Progenitor cell of endocrine pancreas (in vitro differentiated cells): Measurements from ENCODE around the gene PXMP4. TPM values are rescaled to one million over a fixed set of nuclear protein-coding genes. Genes with fewer than 3 reads are reported as not detected.

Experiments
- DNase-seq: peaks from one replicate; pipeline ENCODE4 v3.0.0; 2021; ENCODE audit warnings: low spot score; ENCODE audit not compliant: unreplicated experiment
- H3K27ac Mint-ChIP-seq: 2 replicates; pipeline ENCODE4 v1.8.0; 2021; ENCODE audit warnings: mild to moderate bottlenecking, moderate library complexity, mixed read lengths
- H3K27me3 Mint-ChIP-seq: 2 replicates; pipeline ENCODE4 v1.8.0; 2021; ENCODE audit warnings: mixed read lengths
- H3K36me3 Mint-ChIP-seq: 2 replicates; pipeline ENCODE4 v1.8.0; 2022; ENCODE audit warnings: mixed read lengths; ENCODE audit not compliant: insufficient read depth
- H3K4me1 Mint-ChIP-seq: 2 replicates; pipeline ENCODE4 v1.8.0; 2021; ENCODE audit warnings: low read depth, mixed read lengths
- H3K4me3 Mint-ChIP-seq: 2 replicates; pipeline ENCODE4 v1.8.0; 2021; ENCODE audit warnings: low read depth, mild to moderate bottlenecking, moderate library complexity, mixed read lengths
- H3K9me3 Mint-ChIP-seq: 2 replicates; pipeline ENCODE4 v1.8.0; 2021; ENCODE audit warnings: low read depth, mixed read lengths
- total RNA-seq: library from RNA; stranded (reverse); gene quantifications from 2 replicates; pipeline ENCODE4 v1.2.1, GENCODE V29; 2021
- TF ChIP-seq, protein P1 (sequence below): fragments of 200-600 bp; sonication (generic); IDR thresholded peaks from one replicate; pipeline ENCODE4 v1.5.0; 2021; ENCODE audit warnings: antibody characterized with exemption, mild to moderate bottlenecking; ENCODE audit not compliant: unreplicated experiment

PXMP4 gene
- total RNA-seq, 1 donor from 2014 or later, result 5.0 TPM

- DNase-seq, result no peak
- TF ChIP-seq, protein P1, sequence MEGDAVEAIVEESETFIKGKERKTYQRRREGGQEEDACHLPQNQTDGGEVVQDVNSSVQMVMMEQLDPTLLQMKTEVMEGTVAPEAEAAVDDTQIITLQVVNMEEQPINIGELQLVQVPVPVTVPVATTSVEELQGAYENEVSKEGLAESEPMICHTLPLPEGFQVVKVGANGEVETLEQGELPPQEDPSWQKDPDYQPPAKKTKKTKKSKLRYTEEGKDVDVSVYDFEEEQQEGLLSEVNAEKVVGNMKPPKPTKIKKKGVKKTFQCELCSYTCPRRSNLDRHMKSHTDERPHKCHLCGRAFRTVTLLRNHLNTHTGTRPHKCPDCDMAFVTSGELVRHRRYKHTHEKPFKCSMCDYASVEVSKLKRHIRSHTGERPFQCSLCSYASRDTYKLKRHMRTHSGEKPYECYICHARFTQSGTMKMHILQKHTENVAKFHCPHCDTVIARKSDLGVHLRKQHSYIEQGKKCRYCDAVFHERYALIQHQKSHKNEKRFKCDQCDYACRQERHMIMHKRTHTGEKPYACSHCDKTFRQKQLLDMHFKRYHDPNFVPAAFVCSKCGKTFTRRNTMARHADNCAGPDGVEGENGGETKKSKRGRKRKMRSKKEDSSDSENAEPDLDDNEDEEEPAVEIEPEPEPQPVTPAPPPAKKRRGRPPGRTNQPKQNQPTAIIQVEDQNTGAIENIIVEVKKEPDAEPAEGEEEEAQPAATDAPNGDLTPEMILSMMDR, result no peak
- Mint-ChIP-seq H3K27me3 (no peaks in the 10 kb centered on the region), H3K4me1 (peaks cover 56% of the 10 kb centered on the region), H3K27ac (peak overlapping the region; percentile 93), H3K9me3 (no peaks in the 10 kb centered on the region), H3K36me3 (peaks cover under 1% of the 10 kb centered on the region), H3K4me3 (peak overlapping the region; percentile 12)
Measured at GRCh38 chr20:33653900-33654596, 66.1 kb downstream of the PXMP4 start.

GRCh38 chr20:33653218-33653899 lies 66.8 kb downstream of the PXMP4 start:
- Mint-ChIP-seq H3K4me3 (peak overlapping the region; percentile 12), H3K9me3 (no peaks in the 10 kb centered on the region), H3K36me3 (no peaks in the 10 kb centered on the region), H3K27me3 (no peaks in the 10 kb centered on the region), H3K4me1 (peaks cover 59% of the 10 kb centered on the region), H3K27ac (peak overlapping the region; percentile 93)
- TF ChIP-seq, protein P1, result peak; percentile 98
- peak; percentile 70 for DNase-seq

Other genes with a start within 250 kb of the PXMP4 start
- gene CBFA2T2, start 230.2 kb downstream of the PXMP4 start, total RNA-seq, result 51.3 and 58.1 TPM in 2 replicates
- gene C20orf144, start 58.0 kb downstream of the PXMP4 start, total RNA-seq, result 0.27 TPM in 1 of 2 replicates, not detected in the other
- gene ACTL10, start 53.4 kb downstream of the PXMP4 start, total RNA-seq, result 0.36 and 0.38 TPM in 2 replicates
- 68.3 and 74.6 TPM in 2 replicates for gene NECAB3, start 45.9 kb downstream of the PXMP4 start, total RNA-seq
- gene E2F1, start 33.9 kb downstream of the PXMP4 start, total RNA-seq, result 26.2 and 26.5 TPM in 2 replicates
- 8.0 and 8.3 TPM in 2 replicates for gene ZNF341, start 11.7 kb upstream of the PXMP4 start, total RNA-seq
- 136 and 137 TPM in 2 replicates for gene CHMP4B, start 91.0 kb upstream of the PXMP4 start, total RNA-seq